Activated naive CD8-positive, alpha-beta T cell treated with anti-CD3 and anti-CD28 coated beads for 36 hours (primary cell): ENCODE results near the gene GUCY1B1. TPM values are rescaled to one million over a fixed set of nuclear protein-coding genes. Genes with fewer than 3 reads are reported as not detected.

ENCODE experiments used
- DNase-seq: peaks from one replicate; pipeline ENCODE4 v3.0.0; 2021
- H3K27ac Mint-ChIP-seq: one replicate; pipeline ENCODE4 v1.8.0; 2022; ENCODE audit warnings: mild to moderate bottlenecking, moderate library complexity, mixed read lengths
- H3K27me3 Mint-ChIP-seq: one replicate; pipeline ENCODE4 v1.8.0; 2022; ENCODE audit warnings: mild to moderate bottlenecking, mixed read lengths
- H3K36me3 Mint-ChIP-seq: one replicate; pipeline ENCODE4 v1.8.0; 2021; ENCODE audit warnings: mild to moderate bottlenecking, mixed read lengths
- H3K4me1 Mint-ChIP-seq: one replicate; pipeline ENCODE4 v1.8.0; 2021; ENCODE audit warnings: mixed read lengths
- H3K4me3 Mint-ChIP-seq: one replicate; pipeline ENCODE4 v1.8.0; 2022; ENCODE audit warnings: mild to moderate bottlenecking, moderate library complexity, mixed read lengths
- H3K9me3 Mint-ChIP-seq: one replicate; pipeline ENCODE4 v1.8.0; 2022; ENCODE audit warnings: mixed read lengths
- total RNA-seq, 2 experiments: library from RNA; stranded (reverse); gene quantifications; one replicate each; pipeline ENCODE4 v1.2.3, GENCODE V29; 2021

GUCY1B1 gene
- total RNA-seq = under 1 TPM; 0.20 to 0.27 TPM

- peaks cover 6% of the 10 kb centered on the region for H3K4me1 Mint-ChIP-seq
- no peaks in the 10 kb centered on the region for H3K36me3 Mint-ChIP-seq
These were observed at the start of gene GUCY1B1 for GRCh38 chr4:155758481-155759371. Gene GUCY1B1, plus strand, starts transcription at chr4:155759021. Its CDS starts 120 bp downstream, at chr4:155759141.

GRCh38 chr4:155709918-155710317 is 48.9 kb upstream of the GUCY1B1 start:
- no peaks in the 10 kb centered on the region for H3K9me3 Mint-ChIP-seq
- no peaks in the 10 kb centered on the region for H3K4me1 Mint-ChIP-seq
- no peak overlapping the region for H3K27ac Mint-ChIP-seq
- no peak for DNase-seq
- H3K4me3 Mint-ChIP-seq = no peak overlapping the region
- H3K36me3 Mint-ChIP-seq = no peaks in the 10 kb centered on the region
- H3K27me3 Mint-ChIP-seq = peaks cover 5% of the 10 kb centered on the region

More at GRCh38 chr4:155758481-155759371, at the start of gene GUCY1B1:
- DNase-seq = peak; percentile 82
- Mint-ChIP-seq H3K4me3 (peak within 1 kb of the TSS; percentile 25), H3K9me3 (no peaks in the 10 kb centered on the region), H3K27ac (no peak within 1 kb of the TSS), H3K27me3 (peaks cover 40% of the 10 kb centered on the region)

- Mint-ChIP-seq H3K36me3 (no peaks in the 10 kb centered on the region), H3K4me3 (no peak overlapping the region), H3K4me1 (no peaks in the 10 kb centered on the region), H3K27ac (no peak overlapping the region), H3K27me3 (peaks cover 5% of the 10 kb centered on the region), H3K9me3 (no peaks in the 10 kb centered on the region)
- DNase-seq = no peak
These were observed 47.3 kb upstream of the GUCY1B1 start for GRCh38 chr4:155711556-155711955.

- Mint-ChIP-seq H3K9me3 (no peaks in the 10 kb centered on the region), H3K27ac (no peak overlapping the region), H3K36me3 (no peaks in the 10 kb centered on the region), H3K27me3 (peaks cover 5% of the 10 kb centered on the region), H3K4me3 (no peak overlapping the region), H3K4me1 (no peaks in the 10 kb centered on the region)
- no peak for DNase-seq
These were observed 46.0 kb upstream of the GUCY1B1 start for GRCh38 chr4:155712846-155713245.

GRCh38 chr4:155713911-155714310 is 44.9 kb upstream of the GUCY1B1 start:
- H3K27me3 Mint-ChIP-seq = peaks cover 5% of the 10 kb centered on the region
- no peaks in the 10 kb centered on the region for H3K9me3 Mint-ChIP-seq
- no peak overlapping the region for H3K4me3 Mint-ChIP-seq
- no peak for DNase-seq
- no peak overlapping the region for H3K27ac Mint-ChIP-seq
- H3K4me1 Mint-ChIP-seq = no peaks in the 10 kb centered on the region
- H3K36me3 Mint-ChIP-seq = no peaks in the 10 kb centered on the region

- no peaks in the 10 kb centered on the region for H3K4me1 Mint-ChIP-seq
- no peak overlapping the region for H3K27ac Mint-ChIP-seq
- DNase-seq = no peak
- H3K27me3 Mint-ChIP-seq = peaks cover 4% of the 10 kb centered on the region
- no peak overlapping the region for H3K4me3 Mint-ChIP-seq
- H3K9me3 Mint-ChIP-seq = no peaks in the 10 kb centered on the region
- H3K36me3 Mint-ChIP-seq = no peaks in the 10 kb centered on the region
These were observed 36.5 kb upstream of the GUCY1B1 start for GRCh38 chr4:155722336-155722735.

- H3K27me3 Mint-ChIP-seq = peaks cover 4% of the 10 kb centered on the region
- H3K4me1 Mint-ChIP-seq = no peaks in the 10 kb centered on the region
These were observed 35.9 kb upstream of the GUCY1B1 start for GRCh38 chr4:155722816-155723499.

GRCh38 chr4:155724731-155725130 is 34.1 kb upstream of the GUCY1B1 start:
- Mint-ChIP-seq H3K27ac (no peak overlapping the region), H3K4me3 (no peak overlapping the region), H3K27me3 (peaks cover 4% of the 10 kb centered on the region), H3K4me1 (no peaks in the 10 kb centered on the region), H3K36me3 (no peaks in the 10 kb centered on the region), H3K9me3 (no peaks in the 10 kb centered on the region)
- no peak for DNase-seq

More at GRCh38 chr4:155722816-155723499, 35.9 kb upstream of the GUCY1B1 start:
- no peak overlapping the region for H3K4me3 Mint-ChIP-seq
- H3K9me3 Mint-ChIP-seq = no peaks in the 10 kb centered on the region
- DNase-seq = no peak
- H3K27ac Mint-ChIP-seq = no peak overlapping the region
- no peaks in the 10 kb centered on the region for H3K36me3 Mint-ChIP-seq

- Mint-ChIP-seq H3K9me3 (no peaks in the 10 kb centered on the region), H3K27me3 (peaks cover 3% of the 10 kb centered on the region), H3K27ac (no peak overlapping the region), H3K4me3 (no peak overlapping the region), H3K4me1 (no peaks in the 10 kb centered on the region), H3K36me3 (no peaks in the 10 kb centered on the region)
- DNase-seq = no peak
These were observed 24.8 kb upstream of the GUCY1B1 start for GRCh38 chr4:155734065-155734464.

GRCh38 chr4:155734951-155735350 is 23.9 kb upstream of the GUCY1B1 start:
- Mint-ChIP-seq H3K4me3 (no peak overlapping the region), H3K27ac (no peak overlapping the region), H3K9me3 (no peaks in the 10 kb centered on the region), H3K27me3 (peaks cover 3% of the 10 kb centered on the region), H3K36me3 (no peaks in the 10 kb centered on the region), H3K4me1 (no peaks in the 10 kb centered on the region)
- no peak for DNase-seq

GRCh38 chr4:155735496-155735895 is 23.3 kb upstream of the GUCY1B1 start:
- peaks cover 3% of the 10 kb centered on the region for H3K27me3 Mint-ChIP-seq

GRCh38 chr4:155738548-155738947 is 20.3 kb upstream of the GUCY1B1 start:
- no peaks in the 10 kb centered on the region for H3K4me1 Mint-ChIP-seq
- no peak overlapping the region for H3K4me3 Mint-ChIP-seq
- DNase-seq = no peak
- peaks cover 3% of the 10 kb centered on the region for H3K27me3 Mint-ChIP-seq
- H3K9me3 Mint-ChIP-seq = no peaks in the 10 kb centered on the region
- H3K36me3 Mint-ChIP-seq = no peaks in the 10 kb centered on the region
- no peak overlapping the region for H3K27ac Mint-ChIP-seq

More at GRCh38 chr4:155735496-155735895, 23.3 kb upstream of the GUCY1B1 start:
- no peak overlapping the region for H3K4me3 Mint-ChIP-seq
- no peak for DNase-seq
- H3K9me3 Mint-ChIP-seq = no peaks in the 10 kb centered on the region
- H3K36me3 Mint-ChIP-seq = no peaks in the 10 kb centered on the region
- no peak overlapping the region for H3K27ac Mint-ChIP-seq
- H3K4me1 Mint-ChIP-seq = no peaks in the 10 kb centered on the region

- H3K4me3 Mint-ChIP-seq = no peak overlapping the region
These were observed 17.3 kb upstream of the GUCY1B1 start for GRCh38 chr4:155741546-155741945.

GRCh38 chr4:155742310-155743015 is 16.4 kb upstream of the GUCY1B1 start:
- no peaks in the 10 kb centered on the region for H3K27me3 Mint-ChIP-seq
- H3K4me1 Mint-ChIP-seq = no peaks in the 10 kb centered on the region
- H3K36me3 Mint-ChIP-seq = no peaks in the 10 kb centered on the region
- DNase-seq = no peak
- H3K9me3 Mint-ChIP-seq = no peaks in the 10 kb centered on the region
- H3K27ac Mint-ChIP-seq = no peak overlapping the region
- H3K4me3 Mint-ChIP-seq = no peak overlapping the region

More at GRCh38 chr4:155741546-155741945, 17.3 kb upstream of the GUCY1B1 start:
- DNase-seq = no peak
- Mint-ChIP-seq H3K27ac (no peak overlapping the region), H3K27me3 (no peaks in the 10 kb centered on the region), H3K36me3 (no peaks in the 10 kb centered on the region), H3K4me1 (no peaks in the 10 kb centered on the region), H3K9me3 (no peaks in the 10 kb centered on the region)

- no peaks in the 10 kb centered on the region for H3K4me1 Mint-ChIP-seq
- no peak overlapping the region for H3K27ac Mint-ChIP-seq
- no peaks in the 10 kb centered on the region for H3K36me3 Mint-ChIP-seq
- no peaks in the 10 kb centered on the region for H3K27me3 Mint-ChIP-seq
- no peak for DNase-seq
- no peak overlapping the region for H3K4me3 Mint-ChIP-seq
- H3K9me3 Mint-ChIP-seq = no peaks in the 10 kb centered on the region
These were observed 12.8 kb upstream of the GUCY1B1 start for GRCh38 chr4:155745984-155746383.
